ENCODE data around the gene ETV4.

- no peak for TF ChIP-seq POLR2AphosphoS5 (IDR thresholded peaks at IDR 0.05)
- TF ChIP-seq CTCF (IDR thresholded peaks at IDR 0.05), result no peak
Observed at GRCh38 chr17:43482103-43483012, 63.8 kb downstream of the ETV4 start.

All from breast epithelium (tissue), 3 donors.